SK-N-SH (cell line): ENCODE data around the gene GLIS1. TPM values are rescaled to one million over a fixed set of nuclear protein-coding genes. Genes with fewer than 3 reads are reported as not detected.

Experiments used
- CTCF ChIA-PET: fragments of 300-600, 350-600 bp; formaldehyde crosslinking; extraction: SDS; loops from one replicate; lab custom pipeline; 2021; lab: Yijun Ruan, JAX
- POLR2A ChIA-PET: fragments of 350-600 bp; sonication (Branson Sonifier 250); formaldehyde crosslinking; extraction: SDS; loops from one replicate; lab custom pipeline; 2020; ENCODE audit warnings: antibody characterized with exemption, inconsistent platforms; lab: Yijun Ruan, JAX
- DNase-seq: peaks from one replicate; pipeline ENCODE4 v3.0.0; 2012
- H2AFZ ChIP-seq: fragments of 200-600 bp; sonication (generic); 2 replicates; pipeline ENCODE4 v1.8.1; 2016; ENCODE audit warnings: antibody characterized with exemption, mild to moderate bottlenecking, low read depth
- H3F3A ChIP-seq: fragments of 200-600 bp; sonication (generic); replicated peaks from 2 replicates; pipeline ENCODE3; 2016; ENCODE audit warnings: antibody characterized with exemption, mild to moderate bottlenecking; ENCODE audit not compliant: insufficient read depth
- H3K27ac ChIP-seq, 2 experiments: fragments of 200-500 bp in 1 of 2; fragments of 200-600 bp in 1 of 2; sonication (Bioruptor generic) in 1 of 2; sonication (generic), shearing (Covaris generic) in 1 of 2; 2 replicates each; pipeline versions ENCODE4 v1.5.1 to v1.6.1; 2014 to 2016; ENCODE audit warnings: low read depth in 2 of 2, inconsistent platforms in 1 of 2, low read length in 1 of 2, mild to moderate bottlenecking in 1 of 2, mixed read lengths in 1 of 2
- H3K27me3 ChIP-seq: fragments of 200-600 bp; sonication (generic), shearing (Covaris generic); 2 replicates; pipeline ENCODE4 v1.6.1; 2016; ENCODE audit warnings: mixed run types; ENCODE audit not compliant: insufficient read depth
- H3K36me3 ChIP-seq, 2 experiments: fragments of 200-500 bp in 1 of 2; fragments of 200-600 bp in 1 of 2; sonication (Bioruptor generic) in 1 of 2; sonication (generic) in 1 of 2; replicated peaks in 1 of 2; 2 replicates each; pipeline versions ENCODE3 to v1.5.1; 2014 to 2016; ENCODE audit warnings: low read length in 1 of 2, mild to moderate bottlenecking in 1 of 2; ENCODE audit not compliant: insufficient read depth in 2 of 2, control insufficient read depth in 1 of 2
- H3K4me1 ChIP-seq, 2 experiments: fragments of 200-500 bp in 1 of 2; fragments of 200-600 bp in 1 of 2; sonication (Bioruptor generic) in 1 of 2; sonication (generic), shearing (Covaris generic) in 1 of 2; 2 replicates each; pipeline versions ENCODE4 v1.5.1 to v1.6.1; 2014 to 2016; ENCODE audit warnings: low read depth in 1 of 2, low read length in 1 of 2, mixed run types in 1 of 2; ENCODE audit not compliant: insufficient read depth in 2 of 2, control insufficient read depth in 1 of 2
- H3K4me2 ChIP-seq: fragments of 200-600 bp; sonication (generic), shearing (Covaris generic); 2 replicates; pipeline ENCODE4 v1.6.1; 2017; ENCODE audit warnings: mixed run types
- H3K4me3 ChIP-seq, 2 experiments: fragments of 200-500 bp in 1 of 2; fragments of 200-600 bp in 1 of 2; sonication (Bioruptor generic) in 1 of 2; sonication (generic), shearing (Covaris generic) in 1 of 2; 2 replicates each; pipeline versions ENCODE4 v1.5.1 to v1.8.1; 2014 to 2016; ENCODE audit warnings: low read depth in 2 of 2, inconsistent platforms in 1 of 2, low read length in 1 of 2, mild to moderate bottlenecking in 1 of 2, mixed read lengths in 1 of 2, moderate library complexity in 1 of 2
- H3K79me2 ChIP-seq: fragments of 200-600 bp; sonication (generic); 2 replicates; pipeline ENCODE4 v1.8.1; 2017; ENCODE audit warnings: mild to moderate bottlenecking; ENCODE audit not compliant: insufficient read depth
- H3K9ac ChIP-seq: fragments of 200-600 bp; sonication (generic); 2 replicates; pipeline ENCODE4 v1.6.1; 2017; ENCODE audit warnings: mixed run types
- H3K9me2 ChIP-seq: fragments of 200-600 bp; sonication (generic); 2 replicates; pipeline ENCODE4 v1.6.1; 2017; ENCODE audit warnings: mixed run types
- H3K9me3 ChIP-seq: fragments of 200-600 bp; sonication (generic); 2 replicates; pipeline ENCODE4 v1.6.1; 2017; ENCODE audit warnings: mixed run types, mild to moderate bottlenecking, moderate library complexity
- H4K20me1 ChIP-seq: fragments of 200-600 bp; sonication (generic); 2 replicates; pipeline ENCODE4 v1.6.1; 2017; ENCODE audit warnings: mild to moderate bottlenecking, mixed run types; ENCODE audit not compliant: insufficient read depth
- CHD2 ChIP-seq: fragments of 150-350 bp; IDR thresholded peaks from 2 replicates; pipeline ENCODE4 v1.6.1; 2018; ENCODE audit warnings: low read length; ENCODE audit not compliant: partially characterized antibody
- CTCF ChIP-seq: fragments of 200-600 bp; sonication (generic); IDR thresholded peaks from 2 replicates; pipeline ENCODE4 v1.6.1; 2017; ENCODE audit warnings: antibody characterized with exemption, mild to moderate bottlenecking, moderate library complexity
- ELF1 ChIP-seq: IDR thresholded peaks from 2 replicates; pipeline ENCODE4 v1.4.0; 2012
- EP300 ChIP-seq, 2 experiments: IDR thresholded peaks; 2 replicates each; pipeline versions ENCODE4 v1.4.0 to v1.6.1; 2012; ENCODE audit warnings: borderline replicate concordance in 1 of 2, low read depth in 1 of 2, low read length in 1 of 2
- FOSL2 ChIP-seq: IDR thresholded peaks from 2 replicates; pipeline ENCODE4 v1.4.0; 2012; ENCODE audit warnings: low read depth, mild to moderate bottlenecking, moderate library complexity, borderline replicate concordance
- FOXM1 ChIP-seq: IDR thresholded peaks from 2 replicates; pipeline ENCODE4 v1.4.0; 2012; ENCODE audit warnings: low read depth, mild to moderate bottlenecking
- GABPA ChIP-seq: IDR thresholded peaks from 2 replicates; pipeline ENCODE4 v1.4.0; 2012; ENCODE audit warnings: low read depth, mild to moderate bottlenecking
- JUND ChIP-seq: IDR thresholded peaks from 2 replicates; pipeline ENCODE4 v1.4.0; 2012
- MXI1 ChIP-seq: IDR thresholded peaks from 2 replicates; pipeline ENCODE4 v1.6.1; 2012; ENCODE audit warnings: mild to moderate bottlenecking, low read depth, low read length, improper control_type of control experiment
- NFIC ChIP-seq: IDR thresholded peaks from 2 replicates; pipeline ENCODE4 v1.4.0; 2012; ENCODE audit warnings: borderline replicate concordance
- PBX3 ChIP-seq: IDR thresholded peaks from 2 replicates; pipeline ENCODE4; 2012
- RAD21 ChIP-seq: IDR thresholded peaks from 2 replicates; pipeline ENCODE4 v1.6.1; 2012; ENCODE audit warnings: mild to moderate bottlenecking, low read length
- SIN3A ChIP-seq: IDR thresholded peaks from 2 replicates; pipeline ENCODE4 v1.6.1; 2012; ENCODE audit warnings: low read depth, mild to moderate bottlenecking, low read length, moderate library complexity, borderline replicate concordance
- SMC3 ChIP-seq: IDR thresholded peaks from 2 replicates; pipeline ENCODE4 v1.6.1; 2012; ENCODE audit warnings: low read depth, low read length, improper control_type of control experiment
- TAF1 ChIP-seq: IDR thresholded peaks from 2 replicates; pipeline ENCODE4 v1.6.1; 2012; ENCODE audit warnings: low read depth, mild to moderate bottlenecking, low read length, moderate library complexity, borderline replicate concordance
- USF2 ChIP-seq: fragments of 150-350 bp; IDR thresholded peaks from 2 replicates; pipeline ENCODE4 v1.6.1; 2017; ENCODE audit warnings: antibody characterized with exemption, low read length, low read depth, borderline replicate concordance
- YY1 ChIP-seq: IDR thresholded peaks from 2 replicates; pipeline ENCODE4 v1.4.0; 2012; ENCODE audit warnings: low read depth, mild to moderate bottlenecking
- WGBS: methylation state at CpG from one replicate; pipeline ENCODE4 v1.1.6; 2017; ENCODE audit warnings: low lambda C conversion rate; 5-methylcytosine and 5-hydroxymethylcytosine counted together
- polyA plus RNA-seq, 3 experiments: library from polyadenylated mRNA; depleted of rRNA; stranded (reverse); fragments of >200 nt; gene quantifications; 2 replicates each; pipeline ENCODE4 v1.2.3, GENCODE V29; 2012

GLIS1 gene
- polyA plus RNA-seq, 1 of the 3 experiments (the other 2 are of a cell fraction): 0.13 TPM

GRCh38 chr1:53586765-53587164, 152.2 kb downstream of the GLIS1 start:
- POLR2A ChIA-PET: no interaction called here
- H3K27ac ChIP-seq: no peak overlapping the region

GRCh38 chr1:53585565-53585964, 153.4 kb downstream of the GLIS1 start:
- Histone ChIP-seq H4K20me1 (no peaks in the 10 kb centered on the region), H3K4me3 (no peak overlapping the region), H3K9me2 (no peaks in the 10 kb centered on the region), H3K36me3 (no peaks in the 10 kb centered on the region), H3K79me2 (no peaks in the 10 kb centered on the region), H3K9me3 (no peaks in the 10 kb centered on the region), H3K27ac (peak overlapping the region in 1 of 2 experiments; percentile 83; a peak in 2 of 4 replicates), H2AFZ (no peak overlapping the region), H3K4me1 (peaks cover 1 to 81% of the 10 kb centered on the region in 2 experiments; a peak in 2 of 4 replicates), H3K4me2 (no peak overlapping the region), H3F3A (no peaks in the 10 kb centered on the region), H3K9ac (no peak overlapping the region), H3K27me3 (no peaks in the 10 kb centered on the region)
- POLR2A ChIA-PET: no interaction called here
- WGBS: 60% methylated on average over 1 of the region's 1 CpG
- TF ChIP-seq PBX3: no peak
- no peak for TF ChIP-seq TAF1
- no peak for TF ChIP-seq CTCF
- no peak for TF ChIP-seq FOSL2
- no peak for TF ChIP-seq NFIC
- TF ChIP-seq YY1: no peak
- no peak for TF ChIP-seq JUND
- TF ChIP-seq ELF1: no peak
- TF ChIP-seq USF2: no peak
- no peak for DNase-seq
- CTCF ChIA-PET: interaction anchor here (1.2 to 7.6 kb wide), 4 partner anchors 56 to 153 kb away, joined by 4 to 39 read pairs (median 4); partner anchors contain the start of gene GLIS1

More at GRCh38 chr1:53586765-53587164, 152.2 kb downstream of the GLIS1 start:
- Histone ChIP-seq H3F3A (no peaks in the 10 kb centered on the region), H2AFZ (no peak overlapping the region), H3K4me2 (no peak overlapping the region), H3K4me1 (peaks cover 6 to 85% of the 10 kb centered on the region in 2 experiments; a peak in 2 of 4 replicates), H3K27me3 (no peaks in the 10 kb centered on the region), H4K20me1 (no peaks in the 10 kb centered on the region), H3K4me3 (no peak overlapping the region), H3K9me3 (no peaks in the 10 kb centered on the region), H3K36me3 (no peaks in the 10 kb centered on the region), H3K9ac (no peak overlapping the region), H3K9me2 (no peaks in the 10 kb centered on the region), H3K79me2 (no peaks in the 10 kb centered on the region)
- CTCF ChIA-PET: interaction anchor here (0.9 to 7.6 kb wide), 4 partner anchors 9 to 143 kb away, joined by 3 to 39 read pairs (median 4); no protein-coding TSS in a partner anchor
- peak; percentile 5 for DNase-seq
- TF ChIP-seq PBX3 (no peak), USF2 (no peak), JUND (no peak), FOXM1 (no peak), SIN3A (no peak), MXI1 (no peak), CHD2 (no peak), SMC3 (no peak), RAD21 (no peak), EP300 (IDR thresholded peaks at IDR 0.05; ENCODE audit: borderline replicate concordance in 1 of 2, low read depth in 1 of 2, low read length in 1 of 2) (no peak), FOSL2 (no peak), GABPA (no peak)
- 83% methylated on average over 2 of the region's 2 CpGs for WGBS
